Uterus (tissue), 4 donors: Measurements from ENCODE around the gene SIX5. TPM values are rescaled to one million over a fixed set of nuclear protein-coding genes. Genes with fewer than 3 reads are reported as not detected.

ENCODE experiments used
- DNase-seq, 2 donors: peaks; one replicate each; pipeline ENCODE4 v3.0.0-alpha.2; 2019 to 2020
- H3K27ac ChIP-seq, 2 donors: fragments of 200-600 bp; sonication (generic); 1 replicate in 1 of 2; 2 replicates in 1 of 2; pipeline ENCODE4 v1.5.1; 2016 to 2018
- H3K27me3 ChIP-seq, 2 donors: fragments of 200-600 bp; sonication (generic); one replicate each; pipeline ENCODE4 v1.5.1; 2018 to 2019; ENCODE audit warnings: control low read depth in 1 of 2
- H3K36me3 ChIP-seq, 2 donors: fragments of 200-600 bp; sonication (generic); one replicate each; pipeline ENCODE4 v1.5.1; 2019; ENCODE audit warnings: control low read depth in 1 of 2
- H3K4me1 ChIP-seq, 2 donors: fragments of 200-600 bp; sonication (generic); one replicate each; pipeline ENCODE4 v1.5.1; 2018 to 2019; ENCODE audit warnings: control low read depth in 1 of 2
- H3K4me3 ChIP-seq, 2 donors: fragments of 200-600 bp; sonication (generic); 1 replicate in 1 of 2; 2 replicates in 1 of 2; pipeline ENCODE4 v1.5.1; 2018 to 2019; ENCODE audit warnings: mild to moderate bottlenecking in 1 of 2
- H3K9me3 ChIP-seq, 2 donors: fragments of 200-600 bp; sonication (generic); one replicate each; pipeline ENCODE4 v1.5.1; 2019; ENCODE audit warnings: control low read depth in 1 of 2
- POLR2A ChIP-seq, 2 donors: fragments of 450-650 bp; IDR thresholded peaks; one replicate each; pipeline ENCODE4 v1.6.1; 2016; ENCODE audit warnings: antibody characterized with exemption in 2 of 2, mild to moderate bottlenecking in 1 of 2, moderate library complexity in 1 of 2
- intact Hi-C: fragments of 100-400 bp; cut with DNase I; formaldehyde crosslinking; loops from one replicate; pipeline ENCODE4 v1.15.1; 2023; ENCODE audit warnings: low total_unique reads
- total RNA-seq, 4 donors: library from RNA; depleted of rRNA in 3 of 4; stranded (reverse); fragments of >200 nt in 3 of 4; gene quantifications; one replicate each; pipeline versions ENCODE4 v1.1.0 to v1.2.4, GENCODE V29; 2014 to 2023
- TF ChIP-seq, protein P1 (sequence below), 4 experiments: fragments of 200-600 bp in 2 of 4; fragments of 450-650 bp in 2 of 4; sonication (generic) in 2 of 4; IDR thresholded peaks; one replicate each; pipeline ENCODE4 v1.5.1; 2016 to 2019; ENCODE audit warnings: antibody characterized with exemption in 4 of 4, mild to moderate bottlenecking in 2 of 4, moderate library complexity in 1 of 4
- donor health status: DM: yes; HTN: yes; CAD: no.

The SIX5 gene
- total RNA-seq, 4 donors from 2014 or later, result 4.4 to 48.9 (median 12.5) TPM

DNA sequence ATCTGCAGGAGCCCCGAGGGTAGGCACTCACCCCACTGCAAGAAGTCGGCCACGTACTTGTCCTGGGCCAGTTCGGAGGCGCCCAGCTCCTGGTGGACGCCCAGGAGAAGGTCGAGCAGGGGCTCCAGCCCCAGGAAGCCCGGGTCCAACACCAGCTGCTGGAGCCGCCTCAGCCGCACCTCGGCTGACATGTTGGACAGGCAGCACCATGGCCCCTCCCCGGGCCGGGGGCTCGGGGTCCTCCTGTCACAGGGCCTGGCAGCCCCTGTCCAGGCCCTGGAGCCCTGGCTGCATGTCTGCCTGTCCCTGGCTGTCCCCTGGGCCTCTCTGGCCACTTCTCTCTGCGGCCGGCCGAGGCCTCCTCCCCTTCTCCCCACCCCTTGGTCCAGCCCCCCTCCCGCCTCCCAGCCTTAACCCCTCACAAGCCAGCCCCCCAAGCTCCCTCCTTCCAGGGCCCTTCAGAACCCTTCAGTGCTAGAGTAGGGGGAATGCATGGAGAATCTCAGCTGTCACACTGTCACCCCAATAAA is 13.2 kb upstream of the SIX5 start, which contains the start of gene DMPK:
TSS of gene DMPK (minus strand) at position 329 of the 530 bp plus-strand sequence. CDS start at position 191, 138 bp downstream.
- H3K4me1 ChIP-seq, result peaks cover 6 to 17% of the 10 kb centered on the region in 2 donors
- intact Hi-C loops, result no loop called here

GRCh38 chr19:45781214-45782161 is 12.4 kb upstream of the SIX5 start:
- Histone ChIP-seq H3K4me3 (peak overlapping the region; percentile 48 to 78), H3K9me3 (no peaks in the 10 kb centered on the region), H3K4me1 (peaks cover 6 to 17% of the 10 kb centered on the region in 2 donors), H3K27me3 (no peaks in the 10 kb centered on the region), H3K27ac (peak overlapping the region; percentile 93 to 97), H3K36me3 (no peaks in the 10 kb centered on the region)
- intact Hi-C loops, result no loop called here
- DNase-seq, result peak in 1 of 2 donors; percentile 43
- TF ChIP-seq, protein P1, sequence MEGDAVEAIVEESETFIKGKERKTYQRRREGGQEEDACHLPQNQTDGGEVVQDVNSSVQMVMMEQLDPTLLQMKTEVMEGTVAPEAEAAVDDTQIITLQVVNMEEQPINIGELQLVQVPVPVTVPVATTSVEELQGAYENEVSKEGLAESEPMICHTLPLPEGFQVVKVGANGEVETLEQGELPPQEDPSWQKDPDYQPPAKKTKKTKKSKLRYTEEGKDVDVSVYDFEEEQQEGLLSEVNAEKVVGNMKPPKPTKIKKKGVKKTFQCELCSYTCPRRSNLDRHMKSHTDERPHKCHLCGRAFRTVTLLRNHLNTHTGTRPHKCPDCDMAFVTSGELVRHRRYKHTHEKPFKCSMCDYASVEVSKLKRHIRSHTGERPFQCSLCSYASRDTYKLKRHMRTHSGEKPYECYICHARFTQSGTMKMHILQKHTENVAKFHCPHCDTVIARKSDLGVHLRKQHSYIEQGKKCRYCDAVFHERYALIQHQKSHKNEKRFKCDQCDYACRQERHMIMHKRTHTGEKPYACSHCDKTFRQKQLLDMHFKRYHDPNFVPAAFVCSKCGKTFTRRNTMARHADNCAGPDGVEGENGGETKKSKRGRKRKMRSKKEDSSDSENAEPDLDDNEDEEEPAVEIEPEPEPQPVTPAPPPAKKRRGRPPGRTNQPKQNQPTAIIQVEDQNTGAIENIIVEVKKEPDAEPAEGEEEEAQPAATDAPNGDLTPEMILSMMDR (IDR thresholded peaks at IDR 0.05), result no peak
- TF ChIP-seq POLR2A (IDR thresholded peaks at IDR 0.05), result no peak

More for the DNA sequence above, 13.2 kb upstream of the SIX5 start, which contains the start of gene DMPK:
- peak within 1 kb of the TSS; percentile 93 to 97 for H3K27ac ChIP-seq
- no peaks in the 10 kb centered on the region for H3K36me3 ChIP-seq
- H3K9me3 ChIP-seq, result no peaks in the 10 kb centered on the region
- peak; percentile 54 to 56 for DNase-seq
- H3K4me3 ChIP-seq, result peak within 1 kb of the TSS; percentile 48 to 78
- no peak for TF ChIP-seq POLR2A (IDR thresholded peaks at IDR 0.05)
- TF ChIP-seq, protein P1 (IDR thresholded peaks at IDR 0.05), result no peak
- no peaks in the 10 kb centered on the region for H3K27me3 ChIP-seq

- TF ChIP-seq, protein P1 (IDR thresholded peaks at IDR 0.05), result no peak
- TF ChIP-seq POLR2A (IDR thresholded peaks at IDR 0.05), result no peak
- peak overlapping the region; percentile 48 to 78 for H3K4me3 ChIP-seq
- intact Hi-C loops, result no loop called here
- H3K27me3 ChIP-seq, result no peaks in the 10 kb centered on the region
- no peaks in the 10 kb centered on the region for H3K36me3 ChIP-seq
- H3K4me1 ChIP-seq, result peaks cover 6 to 17% of the 10 kb centered on the region in 2 donors
- peak; percentile 52 to 60 for DNase-seq
- peak overlapping the region; percentile 93 to 97 for H3K27ac ChIP-seq
- no peaks in the 10 kb centered on the region for H3K9me3 ChIP-seq
Observed at GRCh38 chr19:45780448-45781213, 11.6 kb upstream of the SIX5 start.

DNA sequence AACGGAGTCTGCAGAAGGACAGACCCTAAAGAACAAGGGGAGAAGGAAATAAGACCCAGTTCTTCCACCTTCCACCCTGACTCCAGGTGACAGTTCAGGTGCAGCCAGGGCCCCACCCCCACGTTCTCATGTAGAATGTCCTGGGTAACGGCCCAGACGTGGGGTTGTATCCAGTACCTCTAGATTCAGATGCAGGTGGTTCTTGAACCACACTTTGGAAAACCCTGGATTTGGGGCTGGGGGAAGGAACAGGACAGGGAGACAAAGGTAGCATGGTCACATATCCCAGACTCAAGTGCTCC is 11.0 kb upstream of the SIX5 start:
- no peak for DNase-seq
- Histone ChIP-seq H3K4me3 (peak overlapping the region; percentile 48 to 78), H3K4me1 (peaks cover 6 to 15% of the 10 kb centered on the region in 2 donors), H3K9me3 (no peaks in the 10 kb centered on the region), H3K36me3 (no peaks in the 10 kb centered on the region), H3K27me3 (no peaks in the 10 kb centered on the region), H3K27ac (peak overlapping the region; percentile 93 to 97)
- intact Hi-C loops, result no loop called here
- no peak for TF ChIP-seq POLR2A (IDR thresholded peaks at IDR 0.05)
- TF ChIP-seq, protein P1 (IDR thresholded peaks at IDR 0.05), result no peak
